ENCODE results near the gene TGFB1.

TGFB1 gene

GRCh38 chr19:41398050-41398418, 44.3 kb upstream of the TGFB1 start:
- TF ChIP-seq ZNF70 (CRISPR knock-in tag; IDR thresholded peaks at IDR 0.05), result no peak
- TF ChIP-seq CSDC2 (CRISPR knock-in tag; IDR thresholded peaks at IDR 0.05), result no peak
- TF ChIP-seq CSRNP3 (CRISPR knock-in tag; IDR thresholded peaks at IDR 0.05), result no peak
- no peak for TF ChIP-seq GLIS3 (CRISPR knock-in tag; IDR thresholded peaks at IDR 0.05)
- TF ChIP-seq ZNF8 (CRISPR knock-in tag; IDR thresholded peaks at IDR 0.05), result no peak
- no peak for TF ChIP-seq BACH2 (CRISPR knock-in tag; IDR thresholded peaks at IDR 0.05; ENCODE audit: borderline replicate concordance)
- TF ChIP-seq TSHZ2 (CRISPR knock-in tag; IDR thresholded peaks at IDR 0.05), result no peak
- no peak for TF ChIP-seq ZFP3 (CRISPR knock-in tag; IDR thresholded peaks at IDR 0.05)
- TF ChIP-seq ARNTL (CRISPR knock-in tag; IDR thresholded peaks at IDR 0.05; ENCODE audit: borderline replicate concordance, low read depth), result no peak
- TF ChIP-seq SNAI2 (CRISPR knock-in tag; IDR thresholded peaks at IDR 0.05), result no peak
- TF ChIP-seq ZNF565 (CRISPR knock-in tag; conservative IDR thresholded peaks at IDR 0.05; ENCODE audit: low read depth), result no peak
- TF ChIP-seq ESRRG (CRISPR knock-in tag; IDR thresholded peaks at IDR 0.05), result no peak
- no peak for TF ChIP-seq POU6F1 (CRISPR knock-in tag; IDR thresholded peaks at IDR 0.05; ENCODE audit: borderline replicate concordance, low read depth)
- TF ChIP-seq ISL1 (CRISPR knock-in tag; IDR thresholded peaks at IDR 0.05), result no peak
- no peak for TF ChIP-seq ZFP30 (CRISPR knock-in tag; IDR thresholded peaks at IDR 0.05)
- TF ChIP-seq PPARA (CRISPR knock-in tag; IDR thresholded peaks at IDR 0.05; ENCODE audit: borderline replicate concordance), result no peak
- peak; percentile 4; the same call in 1 of the 3 replicates for ATAC-seq

GRCh38 chr19:41397086-41398049, 43.6 kb upstream of the TGFB1 start, which contains the start of the genes BCKDHA and EXOSC5:
TSS of gene BCKDHA (plus strand) at chr19:41397818. CDS start at chr19:41397828, 10 bp downstream.
TSS of gene EXOSC5 (minus strand) at chr19:41397359. CDS start at chr19:41397328, 31 bp downstream.
- no peak for TF ChIP-seq TCF4 (CRISPR knock-in tag; IDR thresholded peaks at IDR 0.05; ENCODE audit: borderline replicate concordance)
- ATAC-seq, result peak; percentile 94

GRCh38 chr19:41395355-41395754, 41.6 kb upstream of the TGFB1 start:
- ATAC-seq, result no peak
- TF ChIP-seq TCF4 (CRISPR knock-in tag; IDR thresholded peaks at IDR 0.05; ENCODE audit: borderline replicate concordance), result no peak
- no peak for TF ChIP-seq SNAI2 (CRISPR knock-in tag; IDR thresholded peaks at IDR 0.05)
- no peak for TF ChIP-seq CSRNP3 (CRISPR knock-in tag; IDR thresholded peaks at IDR 0.05)
- TF ChIP-seq ZNF70 (CRISPR knock-in tag; IDR thresholded peaks at IDR 0.05), result no peak
- TF ChIP-seq RARB (CRISPR knock-in tag; IDR thresholded peaks at IDR 0.05), result no peak
- TF ChIP-seq TSHZ2 (CRISPR knock-in tag; IDR thresholded peaks at IDR 0.05), result no peak
- no peak for TF ChIP-seq ARNTL (CRISPR knock-in tag; IDR thresholded peaks at IDR 0.05; ENCODE audit: borderline replicate concordance, low read depth)
- TF ChIP-seq ZFP3 (CRISPR knock-in tag; IDR thresholded peaks at IDR 0.05), result no peak
- TF ChIP-seq ZNF565 (CRISPR knock-in tag; conservative IDR thresholded peaks at IDR 0.05; ENCODE audit: low read depth), result no peak
- TF ChIP-seq TOX (CRISPR knock-in tag; IDR thresholded peaks at IDR 0.05; ENCODE audit: borderline replicate concordance), result no peak
- no peak for TF ChIP-seq PPARA (CRISPR knock-in tag; IDR thresholded peaks at IDR 0.05; ENCODE audit: borderline replicate concordance)
- TF ChIP-seq CREB5 (CRISPR knock-in tag; IDR thresholded peaks at IDR 0.05; ENCODE audit: low read depth), result no peak
- TF ChIP-seq ZNF8 (CRISPR knock-in tag; IDR thresholded peaks at IDR 0.05), result no peak
- no peak for TF ChIP-seq ISL1 (CRISPR knock-in tag; IDR thresholded peaks at IDR 0.05)
- no peak for TF ChIP-seq ESRRG (CRISPR knock-in tag; IDR thresholded peaks at IDR 0.05)
- TF ChIP-seq ZFP30 (CRISPR knock-in tag; IDR thresholded peaks at IDR 0.05), result no peak
- TF ChIP-seq BACH2 (CRISPR knock-in tag; IDR thresholded peaks at IDR 0.05; ENCODE audit: borderline replicate concordance), result no peak
- no peak for TF ChIP-seq POU6F1 (CRISPR knock-in tag; IDR thresholded peaks at IDR 0.05; ENCODE audit: borderline replicate concordance, low read depth)
